Erythroblast (primary cell): ENCODE data around the gene WDR5.

Experiments
- DNase-seq, 2 experiments: peaks; one replicate each; lab custom pipeline; 2025; lab: John Stamatoyannopoulos, UW
- GATA1 ChIP-seq: IDR thresholded peaks from 2 replicates; pipeline ENCODE4 v1.6.1; 2011; ENCODE audit warnings: low read depth, mild to moderate bottlenecking, control low read depth, low read length, moderate library complexity
- POLR2A ChIP-seq: IDR thresholded peaks from 2 replicates; pipeline ENCODE4 v1.6.1; 2011; ENCODE audit warnings: mild to moderate bottlenecking, low read length

The WDR5 gene

GRCh38 chr9:134158753-134159392 lies 23.0 kb downstream of the WDR5 start:
- TF ChIP-seq POLR2A (no peak), GATA1 (no peak)
- DNase-seq: no peak

DNA sequence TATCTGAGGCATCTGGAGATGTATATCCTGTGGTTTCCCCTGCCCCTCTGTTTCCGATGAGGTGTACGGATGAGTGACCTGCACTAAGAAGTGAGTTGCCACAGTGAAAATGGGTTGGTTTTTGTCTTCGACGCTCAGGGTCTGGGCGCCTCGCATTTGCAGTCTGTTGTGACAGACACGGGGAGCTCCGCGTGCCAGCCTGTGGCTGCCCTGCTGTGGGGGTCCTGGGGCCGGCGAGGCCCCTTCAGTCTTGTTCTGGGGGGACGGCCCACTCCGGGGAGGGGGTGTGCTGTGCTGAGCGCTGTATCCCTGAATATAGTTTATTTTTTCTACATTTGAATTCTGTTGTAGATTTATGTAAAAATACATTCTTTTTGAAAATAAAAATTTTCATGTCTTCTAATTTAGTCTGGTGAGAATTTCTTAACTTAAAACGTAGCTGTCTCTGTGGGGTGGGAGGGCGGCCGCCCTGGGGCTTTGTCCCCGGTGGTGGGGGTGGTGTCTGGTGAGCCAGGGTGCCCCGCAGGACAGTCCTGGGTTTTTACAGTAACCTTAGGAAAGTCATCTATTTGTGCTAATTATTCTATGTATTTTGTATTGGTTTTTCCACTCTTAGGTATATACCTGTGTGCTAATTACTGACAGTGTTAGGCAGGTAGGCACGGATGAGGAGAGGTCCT lies 23.8 kb downstream of the WDR5 start:
- TF ChIP-seq POLR2A (no peak), GATA1 (no peak)
- no peak for DNase-seq

DNA sequence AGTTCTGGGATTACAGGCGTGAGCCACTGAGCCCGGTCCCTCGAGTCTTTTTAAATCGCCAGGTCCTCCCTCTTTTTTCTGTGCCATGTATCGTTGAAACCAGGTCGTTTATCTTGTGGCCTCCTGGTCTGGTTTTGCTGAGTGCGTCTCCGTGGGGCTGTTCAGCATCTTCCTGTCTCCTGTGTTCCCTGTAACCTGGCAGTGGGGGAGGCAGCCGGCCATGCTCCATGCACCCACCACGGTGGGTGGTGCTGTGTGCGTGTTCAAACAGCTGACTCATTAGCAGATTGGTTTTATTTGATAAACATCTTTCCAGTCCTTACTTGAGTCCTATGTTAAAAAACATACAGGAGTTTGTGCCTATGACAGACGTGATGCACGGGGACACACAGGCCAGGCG lies 25.8 kb downstream of the WDR5 start:
- peak in 1 of 2 experiments; percentile 13 for DNase-seq

GRCh38 chr9:134162212-134162775 lies 26.4 kb downstream of the WDR5 start:
- TF ChIP-seq GATA1: no peak

More for the DNA sequence above, 25.8 kb downstream of the WDR5 start:
- TF ChIP-seq GATA1: no peak
- no peak for TF ChIP-seq POLR2A

DNA sequence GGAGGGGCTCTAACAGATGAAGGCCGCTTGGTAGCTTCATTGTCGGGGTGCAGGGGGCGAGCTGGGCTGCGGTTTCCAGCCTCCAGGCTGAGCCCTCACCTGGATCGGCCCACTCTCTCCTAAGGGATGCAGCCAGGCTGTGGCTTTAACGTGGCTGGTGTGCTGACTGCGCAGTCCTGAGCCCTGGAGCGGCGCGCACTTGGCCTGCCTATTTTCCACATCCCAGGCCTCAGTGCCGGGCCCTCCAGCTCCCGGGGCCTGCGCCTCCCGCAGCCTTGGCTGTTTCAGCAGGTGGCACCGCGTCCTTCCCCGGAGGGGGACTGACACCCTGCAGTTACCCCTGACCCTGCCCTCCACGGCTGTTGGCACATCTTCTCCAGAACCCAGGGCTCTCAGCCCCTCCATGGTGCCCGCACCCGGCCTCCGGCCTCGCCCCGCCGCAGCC lies 27.1 kb downstream of the WDR5 start:
- TF ChIP-seq POLR2A (no peak), GATA1 (no peak)
- no peak for DNase-seq

More at GRCh38 chr9:134162212-134162775, 26.4 kb downstream of the WDR5 start:
- DNase-seq: no peak

GRCh38 chr9:134163371-134164196 lies 27.7 kb downstream of the WDR5 start:
- no peak for TF ChIP-seq GATA1
- no peak for TF ChIP-seq POLR2A
- DNase-seq: peak; percentile 76 to 77

DNA sequence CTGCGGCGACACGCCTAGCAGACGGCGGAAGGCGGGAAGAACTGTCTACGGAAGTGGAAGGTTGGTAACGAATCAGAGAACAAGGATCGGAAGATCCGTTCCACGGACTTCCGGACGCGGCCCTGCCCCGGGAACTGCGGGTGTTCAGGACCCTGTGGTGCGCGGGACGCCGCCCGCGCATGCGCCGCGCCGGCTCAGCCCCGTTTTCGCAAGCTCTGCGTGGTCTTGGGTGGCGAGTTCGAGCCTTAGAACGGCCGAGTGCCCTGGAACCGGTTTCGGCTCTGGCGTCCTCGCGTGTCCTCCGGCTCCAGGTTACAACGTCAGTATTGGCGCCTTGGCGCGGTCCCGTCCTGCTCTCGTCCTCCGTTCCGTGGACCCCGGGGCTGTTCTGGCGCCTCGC lies 29.0 kb downstream of the WDR5 start:
- TF ChIP-seq GATA1: no peak
- DNase-seq: no peak

GRCh38 chr9:134165357-134166315 lies 29.8 kb downstream of the WDR5 start:
- TF ChIP-seq POLR2A (no peak), GATA1 (no peak)
- DNase-seq: no peak

DNA sequence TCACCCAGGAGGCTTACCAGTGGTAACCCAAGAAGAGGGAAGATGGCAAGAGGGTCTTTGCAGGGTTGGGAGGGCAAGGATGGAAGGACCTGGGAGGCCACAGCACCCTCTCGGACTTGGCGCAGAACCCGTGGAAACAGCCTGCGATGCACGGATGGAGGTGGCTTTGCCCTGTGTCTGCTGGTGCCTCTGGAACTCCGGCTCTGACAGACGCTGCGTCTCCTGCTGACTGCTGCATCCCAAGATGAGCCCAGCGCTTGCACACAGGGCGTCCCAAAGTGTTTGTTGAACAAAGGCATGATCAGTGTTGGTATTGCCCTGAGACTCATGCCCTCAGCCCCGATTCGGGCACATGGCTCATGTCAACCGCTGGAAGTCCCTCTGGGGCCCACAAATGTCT lies 30.5 kb downstream of the WDR5 start:
- TF ChIP-seq POLR2A (no peak), GATA1 (no peak)
- DNase-seq: no peak

DNA sequence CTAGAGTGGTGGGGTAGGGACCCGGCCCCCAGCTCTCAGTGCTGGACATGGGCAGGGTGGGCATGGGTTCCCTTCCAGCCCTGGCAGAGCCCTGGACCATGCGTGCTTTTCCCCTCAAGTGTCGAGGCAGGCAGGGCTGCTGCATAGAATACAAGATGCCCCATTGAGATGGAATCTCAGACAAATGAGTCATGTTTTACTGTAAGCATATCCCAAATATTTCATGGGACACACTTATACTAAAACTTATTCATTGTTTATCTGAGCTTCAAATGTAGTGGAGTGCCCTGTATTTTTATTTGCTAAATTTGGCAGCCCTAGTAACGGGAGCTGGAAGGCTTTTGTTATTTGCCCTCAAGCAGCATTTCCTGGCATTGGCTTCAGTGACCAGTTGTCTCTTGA lies 31.6 kb downstream of the WDR5 start:
- TF ChIP-seq GATA1 (no peak), POLR2A (no peak)
- no peak for DNase-seq

DNA sequence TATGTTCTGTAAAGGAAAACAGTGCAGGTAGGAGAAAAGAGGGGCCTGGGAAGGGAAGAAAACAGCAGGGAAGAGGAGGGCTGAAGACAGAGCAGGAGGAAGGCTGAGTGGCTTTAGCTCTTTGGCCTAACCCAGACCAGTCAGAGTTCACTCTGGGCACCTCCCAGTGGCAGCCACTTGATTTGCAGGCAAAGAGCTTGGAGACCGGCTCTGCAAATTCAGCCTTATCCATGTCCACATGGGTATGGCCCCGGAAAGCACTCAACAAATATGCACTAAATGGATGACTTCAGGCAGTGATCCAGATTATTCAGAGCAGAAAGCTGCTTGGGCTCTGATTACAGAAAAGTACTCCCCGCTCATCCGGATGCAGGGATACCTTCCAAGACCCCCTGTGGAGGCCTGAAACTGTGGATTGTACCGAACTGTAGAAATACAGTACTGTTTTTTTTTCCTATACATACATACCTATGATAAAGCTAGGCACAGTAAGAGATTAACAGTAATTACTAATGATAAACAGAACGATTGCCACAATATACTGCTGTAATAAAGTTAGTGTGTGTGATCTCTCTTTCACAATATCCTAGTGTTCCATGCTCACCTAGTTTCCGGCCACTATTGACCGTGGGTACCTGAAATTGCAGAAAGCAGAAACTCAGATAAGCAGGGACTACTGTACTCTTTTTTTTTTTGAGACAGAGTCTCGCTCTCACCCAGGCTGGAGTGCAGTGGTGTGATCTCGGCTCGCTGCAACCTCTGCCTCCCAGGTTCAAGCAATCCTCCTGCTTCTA lies 33.1 kb downstream of the WDR5 start:
- TF ChIP-seq POLR2A (no peak), GATA1 (no peak)
- DNase-seq: no peak

DNA sequence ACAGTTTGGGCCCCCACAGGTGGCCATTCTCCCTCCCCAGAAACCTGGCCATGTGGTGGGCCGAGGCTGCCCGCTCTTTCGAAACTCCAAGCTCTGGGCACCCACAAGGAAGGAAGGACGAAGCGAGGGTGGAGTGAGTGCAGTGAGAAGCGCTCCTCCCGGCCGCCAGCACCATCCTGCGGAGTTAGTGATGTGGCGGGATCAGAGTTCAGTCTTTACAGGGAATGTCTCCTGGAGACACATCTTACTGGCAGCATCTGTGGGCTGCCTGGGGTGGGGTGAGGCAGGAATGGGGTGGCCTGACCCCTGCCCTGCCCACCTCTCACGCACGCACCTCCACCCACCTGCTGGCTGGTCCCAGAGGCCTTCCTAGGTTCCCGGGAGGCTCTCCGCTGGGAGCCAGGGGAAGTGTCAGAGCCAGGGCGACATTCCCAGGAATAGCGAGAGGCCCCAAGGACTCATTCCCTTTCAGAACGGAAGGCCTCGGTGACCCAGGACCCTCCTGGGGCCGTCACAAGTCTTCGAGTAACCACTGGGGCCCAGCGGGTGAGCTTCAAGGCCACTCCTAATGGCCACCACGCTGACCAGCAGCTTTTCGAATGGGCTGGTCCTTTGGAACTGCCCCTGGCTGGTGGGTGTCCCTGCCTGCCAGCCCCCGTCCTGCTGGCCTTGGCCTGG lies 34.0 kb downstream of the WDR5 start:
- DNase-seq: no peak
- TF ChIP-seq GATA1 (no peak), POLR2A (no peak)
